Measurements from ENCODE around the gene KIF1A.

KIF1A gene

DNA sequence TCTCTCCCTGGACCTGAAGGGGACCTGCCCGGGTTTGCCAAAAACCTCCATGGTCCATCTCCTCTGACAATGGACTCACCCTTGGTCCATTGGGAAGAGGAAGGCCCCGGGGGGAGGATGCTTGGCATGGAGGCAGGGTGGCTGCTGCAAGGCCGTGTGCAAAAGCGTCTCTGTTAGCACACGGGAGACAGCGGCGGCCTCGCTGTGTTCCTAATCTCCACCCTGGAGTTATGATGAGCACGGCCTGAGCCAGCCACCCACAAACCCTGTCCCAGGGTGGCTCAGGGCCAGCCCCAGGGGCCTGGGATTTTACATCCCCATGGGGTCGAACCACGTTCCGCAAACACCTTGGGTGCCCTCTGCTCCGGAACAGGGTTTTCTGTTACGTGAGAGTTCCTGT is 92.6 kb downstream of the KIF1A start:
- TF ChIP-seq CEBPB (IDR thresholded peaks at IDR 0.05): no peak
- TF ChIP-seq, protein P1, sequence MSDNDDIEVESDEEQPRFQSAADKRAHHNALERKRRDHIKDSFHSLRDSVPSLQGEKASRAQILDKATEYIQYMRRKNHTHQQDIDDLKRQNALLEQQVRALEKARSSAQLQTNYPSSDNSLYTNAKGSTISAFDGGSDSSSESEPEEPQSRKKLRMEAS (IDR thresholded peaks at IDR 0.05): no peak
- TF ChIP-seq, protein P2, sequence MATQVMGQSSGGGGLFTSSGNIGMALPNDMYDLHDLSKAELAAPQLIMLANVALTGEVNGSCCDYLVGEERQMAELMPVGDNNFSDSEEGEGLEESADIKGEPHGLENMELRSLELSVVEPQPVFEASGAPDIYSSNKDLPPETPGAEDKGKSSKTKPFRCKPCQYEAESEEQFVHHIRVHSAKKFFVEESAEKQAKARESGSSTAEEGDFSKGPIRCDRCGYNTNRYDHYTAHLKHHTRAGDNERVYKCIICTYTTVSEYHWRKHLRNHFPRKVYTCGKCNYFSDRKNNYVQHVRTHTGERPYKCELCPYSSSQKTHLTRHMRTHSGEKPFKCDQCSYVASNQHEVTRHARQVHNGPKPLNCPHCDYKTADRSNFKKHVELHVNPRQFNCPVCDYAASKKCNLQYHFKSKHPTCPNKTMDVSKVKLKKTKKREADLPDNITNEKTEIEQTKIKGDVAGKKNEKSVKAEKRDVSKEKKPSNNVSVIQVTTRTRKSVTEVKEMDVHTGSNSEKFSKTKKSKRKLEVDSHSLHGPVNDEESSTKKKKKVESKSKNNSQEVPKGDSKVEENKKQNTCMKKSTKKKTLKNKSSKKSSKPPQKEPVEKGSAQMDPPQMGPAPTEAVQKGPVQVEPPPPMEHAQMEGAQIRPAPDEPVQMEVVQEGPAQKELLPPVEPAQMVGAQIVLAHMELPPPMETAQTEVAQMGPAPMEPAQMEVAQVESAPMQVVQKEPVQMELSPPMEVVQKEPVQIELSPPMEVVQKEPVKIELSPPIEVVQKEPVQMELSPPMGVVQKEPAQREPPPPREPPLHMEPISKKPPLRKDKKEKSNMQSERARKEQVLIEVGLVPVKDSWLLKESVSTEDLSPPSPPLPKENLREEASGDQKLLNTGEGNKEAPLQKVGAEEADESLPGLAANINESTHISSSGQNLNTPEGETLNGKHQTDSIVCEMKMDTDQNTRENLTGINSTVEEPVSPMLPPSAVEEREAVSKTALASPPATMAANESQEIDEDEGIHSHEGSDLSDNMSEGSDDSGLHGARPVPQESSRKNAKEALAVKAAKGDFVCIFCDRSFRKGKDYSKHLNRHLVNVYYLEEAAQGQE (IDR thresholded peaks at IDR 0.05; ENCODE audit: low read depth): no peak
- TF ChIP-seq EP300 (IDR thresholded peaks at IDR 0.05; ENCODE audit: borderline replicate concordance): no peak
- no peak for TF ChIP-seq ZBTB7A (IDR thresholded peaks at IDR 0.05; ENCODE audit: low read depth)
- no peak for TF ChIP-seq CREB1 (IDR thresholded peaks at IDR 0.05; ENCODE audit: low read depth)
- no peak for TF ChIP-seq NFIC (IDR thresholded peaks at IDR 0.05)
- TF ChIP-seq RAD21 (IDR thresholded peaks at IDR 0.05; ENCODE audit: low read depth): no peak
- no peak for TF ChIP-seq TEAD4 (IDR thresholded peaks at IDR 0.05)
- no peak for TF ChIP-seq TCF12 (IDR thresholded peaks at IDR 0.05; ENCODE audit: low read depth)
- TF ChIP-seq YY1 (IDR thresholded peaks at IDR 0.05; ENCODE audit: low read depth): no peak
- no peak for TF ChIP-seq TAF1 (IDR thresholded peaks at IDR 0.05; ENCODE audit: low read depth)
- no peak for TF ChIP-seq FOXM1 (IDR thresholded peaks at IDR 0.05; ENCODE audit: borderline replicate concordance, low read depth)
- TF ChIP-seq EGR1 (IDR thresholded peaks at IDR 0.05): no peak
- TF ChIP-seq, protein P3, sequence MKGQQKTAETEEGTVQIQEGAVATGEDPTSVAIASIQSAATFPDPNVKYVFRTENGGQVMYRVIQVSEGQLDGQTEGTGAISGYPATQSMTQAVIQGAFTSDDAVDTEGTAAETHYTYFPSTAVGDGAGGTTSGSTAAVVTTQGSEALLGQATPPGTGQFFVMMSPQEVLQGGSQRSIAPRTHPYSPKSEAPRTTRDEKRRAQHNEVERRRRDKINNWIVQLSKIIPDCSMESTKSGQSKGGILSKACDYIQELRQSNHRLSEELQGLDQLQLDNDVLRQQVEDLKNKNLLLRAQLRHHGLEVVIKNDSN (IDR thresholded peaks at IDR 0.05): no peak

DNA sequence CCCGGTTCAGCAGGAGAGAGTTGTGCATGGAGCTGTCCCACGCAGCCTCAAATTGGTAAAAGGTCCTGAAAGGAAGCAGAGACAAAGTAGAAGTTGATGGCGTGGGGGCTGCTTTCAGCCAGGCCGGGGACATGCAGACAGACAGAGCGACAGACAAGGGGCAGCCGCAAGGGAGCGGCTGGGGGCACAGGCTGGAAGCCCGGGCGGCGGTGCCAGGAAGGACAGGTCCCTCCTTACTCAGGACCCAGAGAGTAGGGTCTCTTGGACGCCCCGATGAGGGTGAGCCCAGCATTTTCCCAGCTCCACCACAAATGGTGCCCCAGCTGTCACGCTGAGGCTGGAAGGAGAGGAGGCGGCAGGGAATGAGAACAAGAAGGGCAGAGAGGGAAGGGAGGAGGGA is 93.1 kb downstream of the KIF1A start:
- TF ChIP-seq RAD21 (IDR thresholded peaks at IDR 0.05; ENCODE audit: low read depth) (no peak), CREB1 (IDR thresholded peaks at IDR 0.05; ENCODE audit: low read depth) (no peak), ZBTB7A (IDR thresholded peaks at IDR 0.05; ENCODE audit: low read depth) (no peak), YY1 (IDR thresholded peaks at IDR 0.05; ENCODE audit: low read depth) (no peak), EP300 (IDR thresholded peaks at IDR 0.05; ENCODE audit: borderline replicate concordance) (no peak), FOXM1 (IDR thresholded peaks at IDR 0.05; ENCODE audit: borderline replicate concordance, low read depth) (no peak), CEBPB (IDR thresholded peaks at IDR 0.05) (no peak), TAF1 (IDR thresholded peaks at IDR 0.05; ENCODE audit: low read depth) (no peak)
- TF ChIP-seq, protein P3 (IDR thresholded peaks at IDR 0.05): no peak
- TF ChIP-seq, protein P1 (IDR thresholded peaks at IDR 0.05): no peak
- TF ChIP-seq, protein P2 (IDR thresholded peaks at IDR 0.05; ENCODE audit: low read depth): no peak

DNA sequence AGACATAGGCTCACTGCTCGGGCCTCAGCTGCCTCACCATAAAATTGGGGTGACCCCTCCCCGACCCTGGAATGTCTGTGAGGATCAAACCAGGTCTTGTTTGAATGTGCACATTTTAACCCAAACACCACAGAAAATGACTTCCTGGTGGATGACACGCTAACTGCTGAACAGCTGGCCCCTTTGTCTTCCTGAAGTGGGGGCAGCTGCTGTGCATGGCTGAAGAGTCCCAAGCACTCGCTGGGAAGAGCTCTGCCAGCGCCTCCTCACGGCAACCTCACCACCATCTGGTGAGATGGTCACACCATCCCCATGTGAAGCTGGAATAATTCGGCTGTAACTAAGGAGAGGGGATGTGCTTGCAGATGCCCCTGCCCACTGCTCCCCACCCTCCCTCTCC is 94.3 kb downstream of the KIF1A start:
- TF ChIP-seq TEAD4 (IDR thresholded peaks at IDR 0.05): no peak
- no peak for TF ChIP-seq NFIC (IDR thresholded peaks at IDR 0.05)
- no peak for TF ChIP-seq TCF12 (IDR thresholded peaks at IDR 0.05; ENCODE audit: low read depth)
- no peak for TF ChIP-seq TAF1 (IDR thresholded peaks at IDR 0.05; ENCODE audit: low read depth)
- no peak for TF ChIP-seq EGR1 (IDR thresholded peaks at IDR 0.05)
- TF ChIP-seq RAD21 (IDR thresholded peaks at IDR 0.05; ENCODE audit: low read depth): no peak
- TF ChIP-seq CEBPB (IDR thresholded peaks at IDR 0.05): no peak
- TF ChIP-seq, protein P1 (IDR thresholded peaks at IDR 0.05): no peak
- no peak for TF ChIP-seq FOXM1 (IDR thresholded peaks at IDR 0.05; ENCODE audit: borderline replicate concordance, low read depth)
- TF ChIP-seq, protein P2 (IDR thresholded peaks at IDR 0.05; ENCODE audit: low read depth): no peak
- no peak for TF ChIP-seq YY1 (IDR thresholded peaks at IDR 0.05; ENCODE audit: low read depth)
- no peak for TF ChIP-seq EP300 (IDR thresholded peaks at IDR 0.05; ENCODE audit: borderline replicate concordance)
- TF ChIP-seq CREB1 (IDR thresholded peaks at IDR 0.05; ENCODE audit: low read depth): no peak
- TF ChIP-seq, protein P3 (IDR thresholded peaks at IDR 0.05): no peak

DNA sequence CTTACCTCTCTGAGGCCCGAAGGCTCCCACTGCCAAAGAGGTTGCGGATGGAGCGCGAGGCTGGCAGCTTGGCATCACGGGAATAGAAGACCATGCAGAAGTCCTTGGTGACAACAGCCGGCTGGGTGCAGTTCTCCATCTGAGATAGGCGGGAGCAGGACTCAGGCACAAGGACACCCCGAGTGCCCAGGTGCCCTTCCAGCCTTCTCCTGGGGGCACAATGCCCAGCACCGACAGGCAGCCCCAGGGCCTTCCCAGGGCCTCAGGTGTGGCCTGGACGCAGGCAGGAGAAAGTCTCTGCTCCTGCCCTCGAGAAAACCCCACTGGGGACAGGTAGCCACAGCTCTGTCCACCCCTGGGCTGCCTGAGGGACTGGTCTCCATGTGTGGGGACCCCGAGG is 94.8 kb downstream of the KIF1A start:
- TF ChIP-seq, protein P1 (IDR thresholded peaks at IDR 0.05): no peak
- TF ChIP-seq EP300 (IDR thresholded peaks at IDR 0.05; ENCODE audit: borderline replicate concordance) (no peak), CREB1 (IDR thresholded peaks at IDR 0.05; ENCODE audit: low read depth) (no peak), ZBTB7A (IDR thresholded peaks at IDR 0.05; ENCODE audit: low read depth) (no peak), NFIC (IDR thresholded peaks at IDR 0.05) (no peak), TCF12 (IDR thresholded peaks at IDR 0.05; ENCODE audit: low read depth) (no peak)

Measured in Ishikawa (cell line).